ENCODE data around the gene TBC1D2B.
"Not testable (repeated sequence)": the region's sequence is repeated elsewhere in the genome, so short reads cannot be mapped to it uniquely, and the experiment has no call there.

The TBC1D2B gene

GRCh38 chr15:77985031-77985930 is 92.2 kb downstream of the TBC1D2B start:
- peak; percentile 53 for DNase-seq

GRCh38 chr15:77984446-77984861 is 93.1 kb downstream of the TBC1D2B start:
- DNase-seq, result peak; percentile 52

GRCh38 chr15:77983708-77984445 is 93.6 kb downstream of the TBC1D2B start:
- DNase-seq, result peak; percentile 62

GRCh38 chr15:77983091-77983707 is 94.3 kb downstream of the TBC1D2B start:
- peak; percentile 42 for DNase-seq

- DNase-seq, result peak; percentile 28
Observed at GRCh38 chr15:77982127-77982490, 95.4 kb downstream of the TBC1D2B start.

- DNase-seq, result peak; percentile 30
Observed at GRCh38 chr15:77981281-77982126, 96.0 kb downstream of the TBC1D2B start.

- DNase-seq, result not testable (repeated sequence)
Observed at GRCh38 chr15:77980674-77981073, 96.8 kb downstream of the TBC1D2B start.

- DNase-seq, result peak; percentile 45
Observed at GRCh38 chr15:77980098-77980497, 97.4 kb downstream of the TBC1D2B start.

GRCh38 chr15:77979157-77979556 is 98.4 kb downstream of the TBC1D2B start:
- peak; percentile 57 for DNase-seq

GRCh38 chr15:77978759-77979145 is 98.8 kb downstream of the TBC1D2B start:
- not testable (repeated sequence) for DNase-seq

GRCh38 chr15:77977903-77978758 is 99.4 kb downstream of the TBC1D2B start:
- DNase-seq, result peak; percentile 42

- peak; percentile 57 for DNase-seq
Observed at GRCh38 chr15:77976760-77977525, 100.6 kb downstream of the TBC1D2B start.

GRCh38 chr15:77976095-77976450 is 101.4 kb downstream of the TBC1D2B start:
- DNase-seq, result not testable (repeated sequence)

GRCh38 chr15:77975332-77976094 is 102.0 kb downstream of the TBC1D2B start:
- peak; percentile 62 for DNase-seq

GRCh38 chr15:77974416-77975331 is 102.8 kb downstream of the TBC1D2B start:
- DNase-seq, result no peak

- DNase-seq, result peak; percentile 59
Observed at GRCh38 chr15:77974098-77974414, 103.5 kb downstream of the TBC1D2B start.

GRCh38 chr15:77973273-77974097 is 104.0 kb downstream of the TBC1D2B start:
- peak; percentile 33 for DNase-seq

- not testable (repeated sequence) for DNase-seq
Observed at GRCh38 chr15:77972706-77973105, 104.8 kb downstream of the TBC1D2B start.

Data from activated effector memory CD4-positive, alpha-beta T cell treated with anti-CD3 and anti-CD28 coated beads, Interleukin-2, amount 50 U/mL, for 16 hours (primary cell).